ENCODE results near the gene MKX.
"Not testable (repeated sequence)": the region's sequence is repeated elsewhere in the genome, so short reads cannot be mapped to it uniquely, and the experiment has no call there.

Gene MKX

GRCh38 chr10:27688991-27689390, 56.6 kb downstream of the MKX start:
- DNase-seq = no peak

DNA sequence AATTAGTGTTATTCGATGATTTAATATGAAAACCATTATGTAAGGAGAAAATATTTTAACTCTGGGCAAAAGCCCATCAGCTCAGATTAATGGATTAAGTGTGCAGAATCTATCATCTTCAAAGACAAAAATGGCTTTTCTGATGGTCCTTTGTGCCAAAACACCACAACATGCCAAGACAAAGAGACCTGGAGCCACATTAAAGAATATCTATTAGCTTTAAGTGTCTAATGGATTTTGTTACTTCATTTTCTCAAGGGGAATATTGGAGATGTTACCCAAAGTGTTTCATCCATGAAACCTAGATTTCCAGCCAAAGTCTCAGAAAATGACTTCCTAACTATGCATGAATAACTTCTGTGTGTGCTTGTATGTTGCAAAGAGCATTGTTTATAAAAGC, 57.3 kb downstream of the MKX start:
- DNase-seq = no peak

- DNase-seq = no peak
These were observed 57.9 kb downstream of the MKX start for GRCh38 chr10:27687743-27688142.

GRCh38 chr10:27687326-27687725, 58.3 kb downstream of the MKX start:
- DNase-seq = no peak

DNA sequence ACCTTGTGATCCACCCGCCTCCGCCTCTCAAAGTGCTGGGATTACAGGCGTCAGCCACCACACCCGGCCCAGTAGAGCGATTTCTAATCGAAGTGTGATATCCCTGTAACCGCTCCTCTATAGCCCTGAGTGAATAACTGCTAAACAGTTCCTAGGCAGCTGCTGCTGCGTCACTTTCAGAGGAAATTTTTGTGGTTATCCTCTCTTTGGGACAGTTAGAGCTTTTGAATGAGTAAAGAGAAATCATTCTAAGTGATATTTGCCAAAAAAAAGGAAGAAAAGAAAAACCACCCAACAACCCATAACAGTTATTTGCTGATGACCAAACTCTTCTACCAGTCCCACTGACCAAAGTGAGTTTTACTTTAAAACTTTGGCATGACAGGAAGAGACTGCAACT, 59.9 kb downstream of the MKX start:
- no peak for DNase-seq

DNA sequence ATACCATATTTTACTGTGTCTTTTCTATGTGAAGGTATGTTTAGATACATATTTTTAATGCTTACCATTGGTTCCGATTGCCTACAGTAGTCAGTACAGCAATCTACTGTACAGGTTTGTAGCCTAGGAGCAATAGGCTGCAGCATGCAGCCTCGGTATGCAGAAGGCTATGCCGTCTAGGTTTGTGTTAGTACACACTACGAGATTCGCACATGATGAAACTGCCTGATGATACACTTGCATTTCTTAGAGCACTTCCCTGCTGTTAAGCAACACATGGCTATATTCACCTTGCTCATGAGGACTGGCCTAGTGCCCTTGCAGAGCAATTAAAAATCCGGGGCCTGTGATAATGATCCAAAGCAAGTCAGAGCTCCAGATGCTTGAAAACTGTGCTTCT, 62.4 kb downstream of the MKX start:
- no peak for DNase-seq

- DNase-seq = not testable (repeated sequence)
These were observed 63.8 kb downstream of the MKX start for GRCh38 chr10:27681795-27682194.

GRCh38 chr10:27680691-27681605, 64.7 kb downstream of the MKX start:
- DNase-seq = no peak

DNA sequence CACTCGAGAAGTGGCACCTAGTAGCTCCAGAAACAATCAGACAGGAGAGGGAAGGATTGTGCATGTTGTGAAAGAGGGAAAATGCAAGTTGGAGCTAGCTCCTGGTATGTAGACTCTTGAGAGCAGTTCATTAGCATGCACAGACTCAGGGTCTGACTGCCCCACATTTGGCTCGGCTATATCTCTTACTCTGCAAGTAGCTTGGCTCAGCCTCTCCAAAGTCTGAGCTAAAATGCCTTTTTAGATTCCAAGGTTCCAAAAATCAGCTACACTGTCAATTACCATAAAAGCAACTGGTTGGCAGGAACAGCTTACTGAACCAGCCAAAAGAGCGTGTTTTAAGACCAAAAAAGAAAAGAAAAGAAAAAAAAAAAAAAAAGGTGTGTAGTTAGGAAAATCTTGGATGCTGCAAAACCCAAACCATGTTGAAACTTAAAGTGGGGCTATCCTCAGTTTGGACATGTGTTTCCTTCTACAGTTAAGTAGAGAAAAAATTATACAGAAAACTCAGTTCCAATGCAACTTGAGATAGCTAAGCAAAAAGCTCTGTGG, 65.5 kb downstream of the MKX start:
- no peak for DNase-seq

DNA sequence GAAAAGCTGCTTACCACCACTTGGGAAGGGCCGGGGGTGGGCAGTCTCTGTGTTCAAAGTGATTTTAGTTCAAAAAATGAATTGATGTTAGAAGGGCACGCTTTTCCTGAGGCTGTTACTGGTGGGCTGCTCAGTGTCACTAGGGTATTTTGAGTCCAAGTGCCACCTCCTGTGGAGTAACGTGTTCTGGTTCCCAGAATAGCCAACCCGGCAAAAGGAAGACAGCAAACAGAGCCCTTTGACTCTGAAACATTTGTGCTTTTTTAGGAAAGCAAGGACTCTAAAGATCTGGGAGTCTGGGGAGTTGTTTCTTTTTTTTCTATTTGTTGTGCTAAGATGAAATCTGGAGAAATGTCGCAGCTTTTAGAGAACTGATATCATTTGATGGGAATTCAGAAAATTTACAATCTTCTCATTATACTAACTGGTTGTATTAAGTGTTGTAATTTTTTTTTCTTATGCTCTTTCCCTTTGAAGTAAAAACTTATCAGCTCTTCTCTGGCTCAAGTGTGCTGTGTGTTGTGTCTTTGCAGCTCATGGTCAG, 66.2 kb downstream of the MKX start:
- DNase-seq = no peak

- no peak for DNase-seq
These were observed 67.5 kb downstream of the MKX start for GRCh38 chr10:27678166-27678565.

DNA sequence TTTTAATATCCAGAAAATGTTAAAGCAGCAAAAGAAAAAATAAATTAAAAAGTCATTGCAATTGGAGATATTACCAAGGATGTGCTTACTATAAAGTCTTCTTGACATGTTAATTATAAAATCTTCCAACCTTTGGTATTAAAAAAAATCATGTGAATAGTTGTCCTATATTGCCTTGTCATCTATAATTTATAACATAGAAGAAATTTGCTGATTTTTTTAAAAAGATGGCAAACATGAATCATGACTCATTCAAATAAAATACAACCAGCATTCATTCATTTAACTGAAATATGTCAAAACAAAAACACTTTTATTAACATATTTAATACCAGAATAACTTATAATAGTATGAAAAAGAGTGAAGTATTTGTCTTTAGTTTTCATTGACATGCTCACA, 72.6 kb downstream of the MKX start:
- no peak for DNase-seq

DNA sequence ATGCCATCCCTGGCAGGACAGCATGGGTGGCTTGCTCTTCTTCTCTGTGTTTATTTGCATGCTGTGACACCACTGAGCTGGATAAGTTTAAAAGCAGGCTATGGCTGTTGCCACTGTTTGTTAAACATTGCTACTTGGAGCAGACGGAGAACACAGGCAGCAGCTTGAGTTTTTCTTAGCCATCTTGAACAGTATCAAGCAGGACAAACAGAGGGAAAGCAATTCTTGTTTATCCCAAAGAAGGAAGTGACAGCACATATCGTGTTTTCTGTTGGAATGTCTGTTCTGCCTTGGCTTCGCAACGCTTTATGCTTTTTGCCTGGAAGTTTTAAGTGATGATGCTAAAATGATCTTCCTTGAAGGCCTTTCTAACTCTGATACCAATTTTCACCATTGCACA, 73.8 kb downstream of the MKX start:
- no peak for DNase-seq

DNA sequence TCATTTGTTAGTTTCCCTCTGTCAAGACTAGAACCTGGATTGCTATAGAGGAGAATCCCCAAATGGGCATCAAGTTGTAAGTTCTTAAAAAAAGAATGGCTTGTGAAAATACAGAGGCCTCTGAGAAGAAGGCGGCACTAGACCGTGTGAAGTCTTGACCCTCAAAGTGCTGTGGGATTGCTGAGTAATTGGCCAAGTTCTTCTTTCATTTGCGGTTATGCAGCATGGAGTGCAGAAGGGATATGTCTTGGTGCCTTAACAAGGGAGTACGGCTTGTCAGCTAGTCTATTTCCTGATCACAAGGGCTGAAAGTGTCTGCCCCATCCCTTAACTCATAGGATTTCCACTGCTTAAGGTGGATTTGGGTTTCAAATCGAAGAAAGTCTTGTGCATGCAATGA, 81.2 kb downstream of the MKX start:
- DNase-seq = peak; percentile 34 to 38

GRCh38 chr10:27663621-27664020, 82.0 kb downstream of the MKX start:
- peak in 1 of 2 donors; percentile 42 for DNase-seq

DNA sequence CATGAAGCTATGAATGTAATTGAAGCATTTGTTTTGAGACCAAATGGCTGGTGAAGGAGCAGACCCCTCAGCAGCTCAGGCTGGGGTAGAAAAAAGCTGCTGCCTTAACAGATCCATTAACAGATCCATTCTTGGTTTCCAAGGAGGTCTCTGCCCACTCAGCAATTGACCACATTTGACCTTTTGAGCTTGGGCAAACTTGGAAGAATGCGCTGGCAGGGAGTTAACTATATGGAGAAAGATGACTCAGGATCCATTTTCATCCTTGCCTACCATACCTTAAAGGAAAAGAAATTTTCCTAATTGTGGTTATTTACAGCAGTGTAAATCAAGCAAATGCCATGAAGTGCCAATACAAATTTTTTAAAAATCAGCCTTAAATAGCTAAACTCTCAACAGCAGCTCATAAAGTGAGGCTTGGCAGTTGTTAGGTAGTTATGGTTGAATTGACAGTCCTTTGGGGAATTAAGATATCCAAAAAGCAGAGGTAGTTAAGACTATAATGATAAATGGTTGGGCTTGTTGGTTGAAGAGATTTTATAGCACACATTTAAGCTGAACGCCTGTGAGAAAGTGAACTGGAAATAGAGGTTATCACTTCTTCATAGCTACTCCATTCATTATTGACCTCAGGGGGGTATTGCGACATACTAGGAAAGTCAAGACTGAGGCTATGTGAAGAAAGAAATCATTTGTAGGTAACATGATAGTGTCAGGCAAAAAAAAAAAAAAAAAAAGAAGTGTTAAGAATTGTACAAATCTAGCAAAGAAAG, 83.9 kb downstream of the MKX start:
- DNase-seq = peak in 1 of 2 donors; percentile 28

DNA sequence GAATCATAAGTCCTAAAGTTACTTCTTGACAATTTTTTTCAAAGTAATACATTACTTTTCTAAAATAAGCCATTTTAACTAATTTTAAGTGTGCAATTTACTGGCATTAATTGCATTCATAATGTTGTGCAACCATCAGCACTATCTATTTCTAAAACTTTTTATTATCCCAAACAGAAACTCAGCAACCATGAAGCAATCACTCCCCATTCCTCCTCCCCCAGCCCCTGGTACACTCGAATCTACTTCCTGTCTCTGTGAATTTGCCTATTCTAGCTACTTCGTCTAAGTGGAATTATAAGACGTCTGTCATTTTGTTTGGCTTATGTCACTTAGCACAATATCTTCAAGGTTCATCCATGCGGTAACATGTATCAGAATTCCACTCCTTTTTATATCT, 84.9 kb downstream of the MKX start:
- DNase-seq = peak; percentile 40 to 52

DNA sequence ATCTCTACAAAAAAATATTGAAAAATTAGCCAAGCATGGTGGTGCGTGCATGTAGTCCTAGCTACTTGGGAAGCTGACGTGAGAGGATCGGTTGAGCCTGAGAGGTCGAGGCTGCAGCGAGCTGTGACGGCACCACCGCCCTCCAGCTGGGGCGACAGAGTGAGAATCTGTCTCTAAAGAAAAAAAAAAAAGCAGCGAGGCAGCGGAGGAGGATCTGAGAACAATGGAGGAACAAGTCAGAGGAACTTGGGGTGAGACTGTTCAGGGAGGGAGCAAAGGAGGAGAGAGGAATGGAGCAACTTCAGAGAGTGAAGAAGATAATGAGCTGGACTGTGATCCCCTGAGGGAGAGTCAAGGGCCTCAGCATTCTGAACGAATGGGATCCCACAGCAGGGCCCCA, 85.4 kb downstream of the MKX start:
- DNase-seq = peak; percentile 34 to 42

DNA sequence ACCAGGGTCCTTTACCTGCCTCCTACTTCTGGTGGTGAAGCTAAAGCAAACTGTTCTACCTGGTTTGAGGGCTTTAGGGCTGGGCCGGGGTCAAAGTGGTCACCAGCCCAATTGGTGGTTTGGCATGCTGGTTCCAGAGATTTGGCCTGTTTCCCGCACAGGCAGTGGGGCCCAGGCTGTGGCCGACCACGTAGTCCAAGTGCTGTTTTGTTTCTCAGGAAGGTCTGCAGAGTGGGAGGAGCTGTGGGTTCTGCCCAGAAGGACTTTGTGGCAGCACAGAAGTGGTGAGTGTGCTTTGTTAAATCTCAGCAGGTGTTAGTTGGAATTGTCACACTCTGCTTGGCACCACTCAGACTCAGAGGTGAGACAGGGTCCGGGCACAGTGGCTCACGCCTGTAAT, 85.8 kb downstream of the MKX start:
- no peak for DNase-seq

DNA sequence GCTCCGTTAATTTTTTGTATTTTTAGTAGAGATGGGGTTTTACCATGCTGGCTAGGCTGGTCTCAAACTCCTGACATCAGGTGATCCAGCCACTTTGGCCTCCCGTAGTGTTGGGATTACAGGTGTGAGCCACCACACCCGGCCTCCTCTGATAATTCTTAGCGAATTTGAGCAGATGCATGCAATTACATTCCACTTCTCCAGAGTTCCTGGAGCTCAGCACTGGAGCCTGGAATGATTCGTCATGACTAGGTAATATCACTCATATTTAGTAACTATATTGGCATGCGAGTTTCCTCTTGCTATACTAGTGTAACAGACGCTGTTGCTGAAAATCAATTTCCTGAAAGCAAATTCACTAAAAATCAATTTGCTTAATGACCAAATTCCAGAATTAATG, 86.8 kb downstream of the MKX start:
- no peak for DNase-seq

- no peak for DNase-seq
These were observed 90.3 kb downstream of the MKX start for GRCh38 chr10:27655296-27655695.

DNA sequence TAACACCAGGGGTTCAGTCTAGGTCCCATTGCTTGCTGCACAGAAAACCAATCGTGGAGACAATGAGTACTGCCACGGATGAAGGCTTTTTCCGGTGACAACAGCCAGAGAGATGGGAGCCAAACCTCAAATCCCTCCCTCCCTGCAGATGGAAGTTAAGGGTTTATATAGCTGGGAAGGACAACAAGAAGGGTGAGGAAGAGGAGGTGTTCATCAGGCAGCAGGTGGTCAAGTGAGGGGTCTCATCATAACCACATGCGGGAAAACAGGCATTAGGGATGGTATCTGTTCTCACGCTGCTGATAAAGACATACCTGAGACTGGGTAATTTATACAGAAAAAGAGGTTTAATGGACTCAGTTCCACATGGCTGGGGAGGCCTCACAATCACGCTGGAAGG, 91.3 kb downstream of the MKX start:
- DNase-seq = no peak

- no peak for DNase-seq
These were observed 98.9 kb downstream of the MKX start for GRCh38 chr10:27646604-27647175.
